ENCODE measurements around the gene RPL12.
"Not testable (repeated sequence)": the region's sequence is repeated elsewhere in the genome, so short reads cannot be mapped to it uniquely, and the experiment has no call there.

Gene RPL12

GRCh38 chr9:127466407-127466917, 15.3 kb upstream of the RPL12 start:
- DNase-seq = not testable (repeated sequence)

GRCh38 chr9:127463911-127464310, 12.7 kb upstream of the RPL12 start:
- DNase-seq = no peak

GRCh38 chr9:127463382-127463781, 12.2 kb upstream of the RPL12 start:
- no peak for DNase-seq

GRCh38 chr9:127458921-127459320, 7.7 kb upstream of the RPL12 start:
- no peak for DNase-seq

DNA sequence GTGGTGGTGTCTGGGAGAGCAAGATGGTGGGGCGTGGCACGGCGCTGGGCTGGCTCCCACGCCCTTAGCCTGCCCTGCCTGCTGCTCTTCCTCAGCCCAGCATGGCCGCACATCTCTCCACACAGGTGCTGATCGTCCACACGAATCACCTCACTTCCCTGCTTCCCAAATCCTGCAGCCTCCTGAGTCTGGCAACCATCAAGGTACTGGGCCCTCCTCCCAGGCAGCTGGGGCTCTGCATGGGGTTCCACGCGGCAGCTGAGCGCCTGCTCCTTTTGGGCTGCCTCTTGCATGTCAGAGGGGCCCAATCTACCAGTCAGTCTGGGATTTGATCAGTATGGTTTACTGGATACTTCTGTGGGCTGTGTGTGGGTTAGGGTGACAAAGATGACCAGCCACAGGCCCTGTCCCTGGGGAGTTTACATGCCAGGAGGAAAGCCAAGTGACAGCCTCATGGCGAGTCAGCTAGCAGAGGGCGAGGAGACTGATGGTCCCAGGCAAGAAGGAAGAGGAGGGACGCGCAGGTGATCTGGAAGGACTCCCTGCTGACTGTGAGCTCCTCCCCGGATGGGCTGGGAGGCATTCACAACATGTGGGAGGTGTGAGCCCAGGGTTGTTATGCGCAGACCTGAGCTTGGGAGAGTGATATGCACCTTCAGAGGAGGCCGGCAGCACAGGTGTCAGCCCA, 6.1 kb upstream of the RPL12 start:
- DNase-seq = no peak

GRCh38 chr9:127455324-127455992, 4.3 kb upstream of the RPL12 start:
- DNase-seq = no peak

DNA sequence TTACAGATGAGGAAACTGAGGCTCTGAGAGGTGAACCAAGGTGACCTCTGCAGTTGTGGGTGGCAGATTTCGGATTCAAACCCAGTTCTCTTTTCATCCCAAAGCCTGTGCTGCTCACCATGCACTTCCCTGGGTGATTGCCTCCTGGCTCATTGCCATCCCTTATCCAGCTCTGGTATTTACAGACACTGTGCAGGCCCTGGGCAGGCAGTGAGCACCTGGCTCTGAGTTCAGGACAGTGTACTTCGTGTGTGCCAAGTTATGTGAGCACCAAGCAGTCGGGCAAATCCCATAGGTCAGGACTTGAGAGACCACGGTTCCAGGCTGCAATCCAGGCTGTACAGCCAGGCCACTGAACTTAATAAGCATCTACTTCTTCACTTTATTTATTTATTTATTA, 1.5 kb upstream of the RPL12 start:
- DNase-seq = no peak

- DNase-seq = no peak
These were observed 851 bp upstream of the RPL12 start for GRCh38 chr9:127451858-127452656.

DNA sequence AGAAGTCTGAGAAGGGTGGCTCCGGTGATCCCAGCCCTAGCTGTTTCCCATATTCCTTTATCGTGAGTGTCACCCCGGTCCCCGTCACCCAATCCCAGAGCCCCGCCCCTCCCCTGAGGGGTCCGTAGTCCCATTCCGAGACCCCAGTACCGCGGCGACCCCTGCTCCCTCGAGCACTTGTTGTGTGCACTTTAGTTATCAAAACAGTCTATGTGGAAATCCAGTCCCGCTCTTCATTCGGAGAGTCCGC, 327 bp upstream of the RPL12 start:
- DNase-seq = no peak

- DNase-seq = no peak
These were observed 904 bp downstream of the RPL12 start for GRCh38 chr9:127450243-127450760.

DNA sequence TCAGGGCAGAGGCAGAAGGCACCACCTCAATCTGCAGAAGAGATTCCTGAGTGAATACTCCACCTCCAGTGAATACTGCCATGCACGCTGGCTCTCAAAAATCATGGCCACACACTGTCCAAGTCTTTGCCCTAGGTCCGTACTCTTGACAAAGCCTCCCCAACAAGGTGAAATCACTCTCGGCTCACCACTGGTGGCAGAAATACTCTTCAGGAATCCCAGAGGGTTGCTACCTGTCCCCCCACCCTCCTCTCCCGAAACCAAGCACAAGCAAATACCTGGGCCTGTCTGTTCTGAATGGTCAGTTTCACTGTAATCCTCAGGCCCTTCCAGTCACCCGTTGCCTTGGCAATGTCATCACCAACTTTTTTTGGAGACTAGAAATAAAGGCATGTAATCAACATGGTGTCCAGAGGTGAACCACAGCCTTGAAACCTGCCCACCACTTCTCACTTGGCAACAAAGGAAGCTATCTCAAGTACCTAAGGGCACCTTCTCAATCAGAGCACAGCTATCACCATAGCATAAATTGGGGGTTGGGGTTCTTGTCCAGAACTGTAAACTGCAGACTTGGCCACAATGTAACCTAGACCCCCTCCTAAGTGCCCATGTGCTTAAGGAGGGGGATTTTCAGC, 1.8 kb downstream of the RPL12 start:
- DNase-seq = no peak

GRCh38 chr9:127448112-127448805, 2.9 kb downstream of the RPL12 start:
- no peak for DNase-seq

GRCh38 chr9:127447416-127448111, 3.6 kb downstream of the RPL12 start:
- DNase-seq = no peak

DNA sequence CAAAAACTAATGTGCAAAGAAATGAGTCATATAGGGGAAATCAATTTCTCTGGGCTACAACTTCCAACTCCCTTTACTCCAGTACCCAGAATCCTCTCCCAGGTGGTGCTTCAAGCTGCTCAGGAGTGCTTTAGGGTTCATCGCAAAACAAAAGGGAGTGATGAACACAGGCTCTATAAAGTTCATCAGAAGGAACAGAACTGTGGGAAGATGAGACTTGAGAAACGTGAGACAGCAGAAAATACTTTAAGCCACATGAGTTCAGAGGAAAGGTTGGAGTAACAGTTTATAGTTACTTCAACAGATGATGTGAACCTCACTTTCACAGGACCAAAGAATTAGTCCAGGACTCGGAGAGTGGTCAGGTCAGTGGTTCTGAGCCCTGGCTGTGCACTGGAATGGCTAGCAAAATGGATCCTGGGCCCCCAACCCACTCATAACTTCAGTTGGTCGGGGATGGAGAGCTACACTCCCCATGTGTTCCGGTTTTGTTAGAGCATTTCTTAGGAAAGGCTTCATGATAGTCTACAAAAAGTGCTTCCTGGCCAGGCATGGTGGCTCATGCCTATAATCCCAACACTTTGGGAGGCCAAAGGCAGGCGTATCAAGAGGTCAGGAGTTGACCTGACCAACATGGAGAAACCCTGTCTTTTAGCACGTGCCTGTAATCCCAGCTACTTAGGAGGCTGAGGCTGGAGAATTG, 4.3 kb downstream of the RPL12 start:
- no peak for DNase-seq

DNA sequence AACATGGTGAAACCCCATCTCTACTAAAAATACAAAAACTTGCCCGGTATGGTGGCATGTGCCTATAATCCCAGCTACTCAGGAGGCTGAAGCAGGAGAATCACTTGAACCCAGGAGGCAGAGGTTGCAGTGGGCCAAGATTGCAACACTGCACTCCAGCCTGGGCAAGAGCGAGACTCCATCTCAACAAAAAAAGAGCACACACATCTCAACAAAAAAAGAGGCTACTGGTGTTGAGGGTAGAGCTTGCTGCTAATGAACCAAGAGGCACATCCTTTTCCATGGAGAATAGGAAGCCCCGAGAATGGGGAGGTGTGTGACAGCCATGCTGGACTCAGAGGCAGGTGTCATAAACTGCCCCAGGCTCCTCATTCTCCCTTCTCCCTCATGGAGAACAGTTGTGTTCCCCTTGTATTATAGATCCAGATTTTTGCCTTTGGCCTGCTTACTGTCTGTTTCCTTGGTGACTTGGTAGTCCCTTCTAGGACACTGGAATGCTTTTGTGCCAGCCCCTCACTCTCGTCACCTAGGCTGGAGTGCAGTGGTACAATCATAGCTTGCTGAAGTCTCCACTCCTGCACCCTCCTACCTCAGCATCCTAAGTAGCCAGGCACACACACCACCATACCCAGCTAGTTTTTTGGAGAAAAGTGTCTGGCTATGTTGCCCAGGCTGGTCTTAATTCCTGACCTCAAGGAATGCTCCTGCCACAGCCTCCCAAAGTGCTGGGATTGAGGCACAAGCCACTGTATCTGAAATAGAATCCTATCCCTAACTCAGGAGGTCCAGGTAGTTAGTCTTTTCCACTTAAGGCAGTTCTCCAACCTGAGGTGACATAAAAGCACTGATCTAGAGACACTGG, 5.1 kb downstream of the RPL12 start:
- DNase-seq = no peak

DNA sequence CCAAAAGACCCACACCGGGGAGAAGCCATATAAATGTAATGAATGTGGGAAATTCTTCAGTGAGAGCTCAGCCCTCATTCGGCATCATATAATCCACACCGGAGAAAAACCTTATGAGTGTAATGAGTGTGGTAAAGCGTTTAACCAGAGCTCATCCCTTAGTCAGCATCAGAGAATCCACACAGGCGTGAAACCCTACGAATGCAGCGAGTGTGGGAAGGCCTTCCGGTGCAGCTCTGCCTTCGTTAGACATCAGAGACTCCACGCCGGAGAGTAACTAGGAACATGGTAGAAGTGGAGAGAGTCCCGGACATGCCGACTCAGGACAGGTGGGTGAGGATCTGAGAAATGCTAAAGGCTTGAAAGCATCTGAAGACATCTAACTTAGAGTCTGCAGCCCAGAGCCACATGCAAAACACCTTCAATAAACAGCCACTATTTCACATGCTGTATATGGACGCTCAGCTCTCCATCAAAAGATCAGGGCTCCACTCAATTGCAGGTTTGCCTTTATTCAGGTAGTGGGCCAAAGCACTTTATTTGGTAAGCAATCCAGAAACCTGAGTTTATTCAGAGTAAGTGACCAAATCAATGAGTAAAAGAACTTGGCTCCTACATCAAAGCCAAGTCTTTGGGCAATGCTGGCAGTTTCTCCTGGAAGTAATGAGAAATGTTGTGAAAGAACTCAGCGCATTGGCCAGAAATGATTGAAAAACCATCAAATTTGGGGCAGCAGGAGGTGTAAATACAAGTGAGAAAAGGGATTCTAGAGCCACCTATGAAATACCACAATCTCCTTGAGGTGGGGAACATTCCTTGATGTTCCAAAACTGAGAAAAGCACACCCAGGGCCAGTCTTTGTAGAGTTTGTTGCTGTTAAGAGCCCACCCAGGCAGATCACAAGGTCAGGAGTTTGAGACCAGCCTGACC, 6.0 kb downstream of the RPL12 start:
- no peak for DNase-seq

DNA sequence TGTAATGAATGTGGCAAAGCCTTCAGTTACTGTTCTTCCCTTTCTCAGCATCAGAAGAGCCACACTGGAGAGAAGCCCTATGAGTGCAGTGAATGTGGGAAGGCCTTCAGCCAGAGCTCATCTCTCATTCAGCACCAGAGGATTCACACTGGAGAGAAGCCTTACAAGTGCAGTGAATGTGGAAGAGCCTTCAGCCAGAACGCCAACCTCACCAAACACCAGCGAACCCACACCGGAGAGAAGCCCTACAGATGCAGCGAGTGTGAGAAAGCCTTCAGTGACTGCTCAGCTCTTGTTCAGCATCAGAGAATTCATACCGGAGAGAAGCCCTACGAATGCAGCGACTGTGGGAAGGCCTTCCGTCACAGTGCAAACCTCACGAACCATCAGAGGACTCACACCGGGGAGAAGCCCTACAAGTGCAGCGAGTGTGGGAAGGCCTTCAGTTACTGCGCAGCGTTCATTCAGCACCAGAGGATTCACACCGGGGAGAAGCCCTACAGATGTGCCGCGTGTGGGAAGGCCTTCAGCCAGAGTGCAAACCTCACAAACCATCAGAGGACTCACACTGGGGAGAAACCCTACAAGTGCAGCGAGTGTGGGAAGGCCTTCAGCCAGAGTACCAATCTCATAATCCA, 6.8 kb downstream of the RPL12 start:
- DNase-seq = no peak

GRCh38 chr9:127438394-127438793, 12.8 kb downstream of the RPL12 start:
- DNase-seq = no peak
